Colon (tissue), 2 donors: ENCODE results near the gene AKR1B15.
"Not testable (repeated sequence)": the region's sequence is repeated elsewhere in the genome, so short reads cannot be mapped to it uniquely, and the experiment has no call there.

ENCODE experiments used
- FAIRE-seq: peaks from 2 replicates; lab custom pipeline; 2012; peaks lifted over from hg19 to GRCh38; lab: Jason Lieb, UNC
- donor health status: control.
- donor health status: control.

AKR1B15 gene

DNA sequence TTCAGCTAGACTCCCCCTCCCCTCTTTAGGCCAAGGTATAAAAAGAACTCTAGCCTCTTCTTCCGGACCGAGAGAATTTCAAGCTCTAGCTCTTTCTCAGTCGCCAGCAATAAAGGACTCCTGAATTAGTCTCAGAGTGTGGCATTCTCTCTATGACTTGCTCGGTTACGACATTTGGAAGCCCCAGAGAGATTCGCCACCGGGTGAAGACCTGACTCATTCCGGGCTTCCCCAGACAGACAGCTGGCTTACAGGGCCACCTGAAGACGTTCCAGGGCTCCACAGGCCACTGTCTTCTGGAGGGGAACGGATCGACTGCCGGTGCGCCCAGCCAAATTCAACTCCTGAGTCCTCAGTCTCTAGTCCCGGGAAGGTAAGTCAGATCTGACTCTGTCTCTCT, at the start of gene AKR1B15:
Gene AKR1B15, plus strand, starts transcription at position 234 of the 400 bp plus-strand sequence. CDS start 15,510 bp downstream, outside the sequence.
- FAIRE-seq, result no peak

DNA sequence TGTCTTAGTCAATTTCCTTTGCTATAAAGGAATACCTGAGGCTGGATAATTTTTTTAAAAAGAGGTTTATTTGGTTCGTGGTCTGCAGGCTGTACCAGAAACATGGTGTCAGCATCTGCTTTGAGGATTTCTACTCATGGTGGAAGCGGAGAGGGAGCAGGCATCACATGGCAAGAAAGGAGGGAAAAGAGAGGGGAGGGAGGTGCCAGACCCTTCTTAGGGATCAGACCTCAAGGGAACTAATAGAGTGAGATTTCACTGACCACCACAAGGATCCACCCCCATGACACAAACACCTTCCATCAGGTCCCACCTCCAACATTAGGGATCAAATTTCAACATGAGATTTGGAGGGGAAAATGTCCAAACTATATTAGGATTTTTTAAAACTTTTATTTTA, 48.5 kb upstream of the AKR1B15 start:
- no peak for FAIRE-seq

DNA sequence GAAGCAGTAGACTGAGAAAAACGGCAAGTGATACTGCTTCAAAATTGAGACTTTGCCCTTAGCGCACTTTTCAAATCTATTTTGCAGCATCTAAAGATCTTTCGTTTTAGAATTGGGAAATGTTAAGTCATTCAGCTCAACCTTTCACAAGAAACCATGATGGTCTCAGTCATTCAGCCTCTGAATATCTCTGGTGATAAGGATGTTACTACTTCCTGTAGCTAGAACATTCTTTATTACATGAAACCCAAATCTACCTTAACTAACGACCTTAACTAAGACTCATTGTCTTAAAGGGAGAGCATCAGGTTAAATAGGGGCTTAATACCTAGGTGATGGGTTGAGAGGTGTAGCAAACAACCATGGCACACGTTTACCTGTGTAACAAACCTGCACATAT, 47.9 kb upstream of the AKR1B15 start:
- FAIRE-seq, result no peak

DNA sequence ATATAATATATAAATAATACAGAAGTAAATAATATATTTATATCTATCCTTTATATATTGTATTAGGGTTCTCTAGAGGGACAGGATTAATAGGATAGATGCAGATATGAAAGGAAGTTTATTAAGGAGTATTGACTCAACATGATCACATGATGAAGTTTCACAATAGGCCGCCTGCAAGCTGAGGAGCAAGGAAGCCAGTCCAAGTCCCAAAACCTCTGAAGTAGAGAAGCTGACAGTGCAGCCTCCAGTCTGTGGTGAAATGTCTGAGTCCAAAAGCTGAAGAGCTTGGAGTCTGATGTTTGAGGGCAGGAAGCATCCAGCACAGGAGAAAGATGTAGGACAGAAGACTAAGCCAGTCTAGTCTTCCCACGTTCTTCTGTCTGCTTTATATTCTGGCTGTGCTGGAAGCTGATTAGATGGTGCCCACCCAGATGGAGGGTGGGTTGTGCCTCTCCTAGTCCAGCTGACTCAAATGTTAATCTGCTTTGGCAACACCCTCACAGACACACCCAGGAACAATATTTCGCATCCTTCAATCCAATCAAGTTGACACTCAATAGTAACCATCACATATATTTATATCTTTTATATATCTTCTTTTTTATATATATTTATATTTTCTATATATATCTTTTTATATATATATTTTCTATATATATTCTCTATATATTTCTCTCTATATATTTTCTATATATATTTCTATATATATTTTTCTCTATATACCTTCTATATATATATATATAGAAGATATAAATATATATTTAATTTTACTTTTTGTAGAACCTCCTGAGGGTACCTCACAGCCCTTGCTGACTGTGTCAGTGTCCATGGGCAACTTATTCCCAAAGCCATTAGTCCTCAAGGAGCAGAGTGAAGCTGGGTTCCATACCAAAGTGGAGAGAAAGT, 46.2 kb upstream of the AKR1B15 start:
- FAIRE-seq, result no peak

DNA sequence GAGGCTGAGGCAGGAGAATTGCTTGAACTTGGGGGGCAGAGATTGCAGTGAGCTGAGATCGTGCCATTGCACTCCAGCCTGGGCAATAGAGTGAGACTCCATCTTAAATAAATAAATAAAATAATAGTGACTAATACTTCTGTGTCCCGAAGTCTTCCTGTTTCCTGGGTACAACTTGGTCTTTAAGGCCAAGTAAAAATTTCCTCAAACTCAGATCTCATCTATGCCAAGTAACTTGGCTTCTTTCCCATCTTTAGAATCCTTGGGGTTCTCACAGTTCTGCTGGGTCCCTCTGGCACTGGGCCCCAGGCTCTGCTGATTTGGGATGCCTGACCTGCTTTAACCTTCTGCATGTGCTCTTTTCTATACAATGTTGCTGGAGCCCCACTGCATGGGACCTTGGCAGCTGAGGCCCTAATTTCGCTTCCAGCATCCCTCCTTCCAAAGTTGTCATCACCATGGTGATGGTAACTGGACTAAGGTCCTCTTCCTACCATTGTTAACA, 44.2 kb upstream of the AKR1B15 start:
- FAIRE-seq, result no peak

DNA sequence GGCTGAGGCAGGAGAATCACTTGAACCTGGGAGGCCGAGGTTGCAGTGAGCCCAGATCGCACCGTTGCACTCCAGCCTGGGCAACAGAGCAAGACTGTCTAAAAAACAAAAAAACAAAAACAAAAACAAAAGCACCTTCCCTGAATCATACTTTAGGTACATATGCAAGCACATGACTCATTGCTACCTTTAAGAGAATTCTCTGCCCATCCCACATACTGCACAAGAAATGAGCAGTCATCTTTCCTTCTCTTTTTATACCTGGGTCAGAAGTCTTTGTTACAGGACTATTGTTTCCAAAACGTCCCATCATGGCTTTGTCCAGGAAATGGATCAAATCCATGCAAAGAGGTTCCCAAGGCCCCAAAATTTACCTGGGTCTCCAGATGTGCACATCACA, 43.1 kb upstream of the AKR1B15 start:
- FAIRE-seq, result no peak

DNA sequence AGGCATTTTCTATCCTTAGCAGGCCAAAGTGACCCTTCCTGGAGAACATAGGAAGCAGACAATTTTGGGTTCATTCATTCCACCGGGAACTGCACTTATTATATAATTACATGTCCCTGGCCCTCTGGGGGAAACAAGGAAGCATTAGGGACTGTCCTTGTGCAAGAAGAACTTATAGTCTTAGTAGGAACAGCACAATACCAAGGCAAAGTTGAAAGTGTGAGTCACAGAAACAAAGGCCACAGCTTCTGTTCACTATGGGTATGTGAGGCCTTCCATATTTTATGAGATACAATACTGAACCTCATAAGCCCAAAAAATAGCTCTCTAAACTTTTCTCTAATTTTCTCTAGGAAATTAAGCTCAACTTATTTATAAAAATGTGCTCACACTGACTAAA, 39.9 kb upstream of the AKR1B15 start:
- FAIRE-seq, result no peak

DNA sequence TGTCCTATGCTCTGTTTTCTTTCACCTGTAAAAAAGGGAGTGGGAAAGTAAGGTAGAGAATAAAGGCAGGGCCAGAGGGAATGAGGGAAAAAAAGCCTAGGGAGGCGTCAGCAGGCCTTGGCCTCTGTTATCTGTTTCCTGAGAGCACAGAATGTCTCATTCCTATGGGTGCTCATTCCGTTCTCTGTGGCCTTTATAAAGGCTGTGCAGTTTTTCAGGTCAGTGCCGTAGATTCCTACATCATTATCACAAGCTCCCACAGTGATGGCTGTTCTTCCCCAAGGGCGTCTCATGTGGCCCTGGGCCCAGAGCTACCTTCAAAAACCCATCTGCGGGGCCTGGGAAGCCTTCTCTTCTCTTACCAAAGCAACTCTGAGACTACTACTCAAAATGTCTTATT, 38.3 kb upstream of the AKR1B15 start:
- FAIRE-seq, result no peak

DNA sequence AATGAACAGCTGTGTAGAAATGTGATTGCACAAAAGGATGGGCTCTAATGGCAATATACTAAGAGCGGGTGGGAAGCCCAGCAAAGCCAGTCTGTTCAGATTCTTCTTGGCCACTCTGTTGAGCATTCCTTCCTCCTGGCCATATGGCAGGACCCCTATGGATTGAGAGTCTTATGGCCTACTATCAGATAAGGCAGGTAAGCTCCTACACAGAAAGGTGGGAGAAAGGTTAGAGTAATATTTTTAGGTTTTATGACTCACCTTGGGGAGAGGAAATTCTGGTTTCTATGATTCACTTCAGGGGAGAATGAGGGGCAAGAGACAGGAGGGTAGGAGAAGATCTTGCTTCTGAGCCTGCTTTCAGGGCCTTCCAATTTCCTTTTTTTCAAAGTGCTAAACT, 36.6 kb upstream of the AKR1B15 start:
- no peak for FAIRE-seq

DNA sequence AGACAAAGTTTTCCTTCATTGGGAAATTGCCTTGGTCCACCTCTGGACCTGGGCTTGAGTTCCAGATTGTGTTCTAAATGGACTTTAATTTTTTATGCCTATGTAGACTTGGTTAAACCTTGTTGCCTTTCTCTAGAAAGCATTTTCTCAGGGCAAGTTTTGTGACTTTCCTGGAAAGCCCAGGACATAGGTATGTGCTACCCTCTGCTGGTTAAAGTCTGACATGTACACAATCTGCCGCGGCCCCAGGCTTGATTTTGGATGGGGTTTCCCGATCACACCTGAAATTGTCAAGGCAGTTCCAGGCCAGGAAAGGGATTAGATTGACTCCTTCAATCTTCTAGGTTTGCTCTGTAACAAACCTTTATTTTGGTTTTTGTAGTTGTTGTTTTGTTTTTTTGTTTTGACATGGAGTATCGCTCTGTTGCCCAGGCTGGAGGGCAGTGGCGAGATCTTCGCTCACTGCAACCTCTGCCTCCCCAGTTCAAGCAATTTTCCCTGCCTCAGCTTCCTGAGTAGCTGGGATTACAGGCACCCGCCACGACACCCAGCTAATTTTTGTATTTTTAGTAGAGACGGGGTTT, 35.6 kb upstream of the AKR1B15 start:
- FAIRE-seq, result no peak

DNA sequence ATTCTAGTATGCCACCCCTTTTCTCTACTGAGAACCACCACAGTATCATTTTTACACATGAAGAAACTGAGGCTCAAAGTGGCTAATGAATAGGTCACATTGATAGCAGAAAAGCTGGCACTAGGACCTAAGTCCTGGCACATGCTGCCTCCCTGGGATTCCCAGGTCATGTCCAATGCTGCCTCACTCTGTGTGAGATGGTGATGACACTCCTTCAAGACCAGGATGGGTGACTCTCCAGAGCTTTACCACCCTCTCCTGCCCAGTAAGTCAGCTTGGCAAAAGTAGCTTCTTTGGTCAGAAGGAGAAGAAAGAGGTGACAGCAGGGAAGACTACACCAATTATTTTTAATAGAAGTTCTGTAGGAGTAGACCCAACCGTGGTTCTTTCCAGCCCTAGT, 34.8 kb upstream of the AKR1B15 start:
- no peak for FAIRE-seq

DNA sequence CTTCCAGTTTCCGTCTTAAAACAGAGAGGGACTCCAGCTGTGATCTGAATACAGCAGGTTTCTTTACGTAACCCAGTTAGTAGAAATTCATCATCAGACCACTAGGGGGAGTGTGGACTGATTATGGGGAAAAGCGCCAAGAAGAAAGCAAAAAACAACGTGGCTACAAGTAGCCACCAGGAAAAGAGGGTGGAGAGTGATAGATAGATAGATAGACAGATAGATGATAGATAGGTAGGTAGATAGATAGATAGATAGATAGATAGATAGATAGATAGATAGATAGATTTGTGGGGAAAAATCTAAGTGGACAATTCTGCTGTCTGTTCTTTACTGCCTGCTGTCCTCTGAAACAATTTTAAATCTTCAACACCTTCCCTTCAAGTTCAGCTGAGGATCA, 34.2 kb upstream of the AKR1B15 start:
- FAIRE-seq, result no peak

DNA sequence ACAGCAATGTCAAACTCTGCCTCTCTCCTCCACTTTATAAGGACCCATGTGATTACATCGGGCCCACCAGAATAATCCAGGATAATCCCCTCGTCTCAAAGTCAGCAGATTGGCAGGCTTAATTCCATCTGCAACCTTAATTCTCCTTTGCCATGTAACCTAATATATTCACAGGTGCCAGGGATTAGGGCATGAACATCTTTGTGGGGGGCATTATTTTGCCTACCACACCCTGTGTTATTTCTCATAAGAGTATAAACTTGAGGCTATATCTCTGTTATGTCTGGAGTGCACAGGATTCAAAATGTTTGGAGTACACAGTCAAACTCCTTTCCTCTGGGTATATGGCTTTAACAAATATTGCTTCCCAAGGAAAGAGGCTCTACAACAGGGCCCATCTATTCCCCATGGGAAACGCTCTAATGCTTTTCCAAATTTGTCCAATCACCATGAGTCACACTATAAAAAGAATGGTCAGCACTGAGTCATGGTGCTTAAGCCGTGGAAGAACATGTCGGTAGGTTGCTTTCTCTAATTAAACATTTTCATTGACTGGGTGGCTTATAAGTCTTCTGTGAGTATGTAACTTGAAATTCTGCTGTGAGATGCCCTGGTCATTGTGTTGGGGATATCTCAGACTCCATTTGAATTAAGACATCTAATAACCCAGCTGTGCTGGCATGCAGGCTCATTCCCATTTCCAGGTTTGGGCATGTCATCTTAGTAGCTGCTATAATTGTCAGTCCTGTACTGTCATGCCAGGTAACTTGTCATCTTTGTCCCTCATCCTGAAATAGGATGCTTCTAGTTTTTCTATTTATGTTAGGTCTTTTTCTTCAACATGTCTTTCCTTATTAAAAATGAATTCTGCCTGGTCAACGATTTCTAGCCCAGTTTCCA, 33.1 kb upstream of the AKR1B15 start:
- no peak for FAIRE-seq

DNA sequence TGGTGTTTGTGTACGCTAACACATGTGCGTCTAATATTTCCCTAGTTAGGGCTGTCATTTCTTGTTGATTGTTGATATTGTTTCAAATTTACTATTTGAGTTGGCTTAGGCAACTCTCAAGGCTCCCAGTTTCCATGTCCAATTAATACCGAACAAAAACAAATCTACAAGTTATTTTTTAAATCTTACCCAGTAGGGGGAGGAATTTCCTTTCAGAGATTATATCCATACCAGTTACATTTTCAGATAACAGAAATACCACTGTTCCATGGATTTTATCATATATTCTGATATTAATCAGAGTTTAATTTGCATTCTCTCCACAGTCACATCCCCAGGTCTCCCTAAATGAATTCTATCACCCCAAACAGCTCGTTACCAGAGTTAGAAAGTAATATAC, 28.8 kb upstream of the AKR1B15 start:
- no peak for FAIRE-seq

DNA sequence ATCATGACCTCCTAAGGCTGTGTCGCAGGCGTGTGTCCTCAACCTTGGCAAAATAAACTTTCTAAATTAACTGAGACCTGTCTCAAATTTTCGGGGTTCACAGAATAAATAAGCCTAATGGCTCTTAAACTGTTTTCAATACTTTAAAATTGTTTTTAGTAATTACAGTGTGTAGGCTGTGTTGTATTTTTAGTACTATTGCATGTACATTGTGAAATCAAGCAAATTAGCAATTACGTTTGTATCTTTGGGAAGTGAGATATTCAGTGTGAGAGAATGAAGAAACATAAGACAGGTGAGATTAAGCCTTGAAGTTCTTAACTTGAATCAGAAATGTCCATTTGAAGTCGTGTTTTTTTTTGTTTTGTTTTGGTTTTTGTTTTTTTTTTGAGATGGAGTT, 26.3 kb upstream of the AKR1B15 start:
- no peak for FAIRE-seq

DNA sequence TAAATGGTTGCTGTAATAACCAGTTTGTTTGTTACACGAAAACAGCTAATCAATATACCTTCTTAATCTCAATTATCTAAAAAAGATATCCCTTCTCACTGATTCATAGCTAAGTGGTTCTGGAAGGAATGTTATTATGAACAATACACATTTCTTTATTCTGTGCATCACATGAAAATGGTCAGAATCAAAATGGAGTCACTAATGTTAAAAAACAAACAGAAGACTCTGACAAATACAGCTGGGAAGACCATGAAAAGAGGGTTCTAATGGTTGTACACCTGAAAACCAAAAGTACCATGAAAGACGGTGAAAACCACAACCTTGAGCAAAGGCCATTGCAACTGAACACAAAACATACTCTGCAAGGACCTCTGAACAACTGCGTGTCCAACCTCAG, 23.5 kb upstream of the AKR1B15 start:
- FAIRE-seq, result not testable (repeated sequence)

DNA sequence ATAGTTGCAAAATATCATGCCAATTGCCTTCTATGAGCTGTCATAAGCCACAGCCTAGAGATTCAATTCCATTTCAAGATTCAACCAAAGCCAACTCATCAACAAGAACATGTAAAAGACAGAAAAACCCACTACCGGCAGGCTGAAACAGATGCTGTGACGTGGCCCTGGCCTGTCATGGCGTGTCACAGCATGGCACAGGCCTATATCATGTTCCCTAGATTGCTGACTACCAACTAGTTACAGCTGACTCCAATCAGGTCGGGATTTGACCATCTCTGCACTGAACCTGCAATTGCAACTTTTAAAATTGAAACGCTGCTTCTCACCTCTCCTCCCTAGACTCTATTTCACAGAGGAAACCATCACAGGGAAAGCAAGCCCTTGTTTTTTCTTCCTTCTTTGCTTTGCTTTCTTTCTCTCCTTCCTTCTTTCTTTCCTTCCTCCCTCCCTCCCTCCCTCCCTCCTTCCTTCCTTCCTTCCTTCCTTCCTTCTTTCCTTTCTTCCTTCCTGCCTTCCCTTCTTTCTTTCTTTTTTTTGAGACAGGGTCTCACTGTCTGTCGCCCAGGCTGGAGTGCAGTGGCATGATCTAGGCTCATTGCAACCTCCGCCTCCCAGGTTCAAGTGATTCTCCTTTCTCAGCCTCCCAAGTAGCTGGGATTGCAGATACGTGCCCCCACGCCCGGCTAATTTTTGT, 22.2 kb upstream of the AKR1B15 start:
- FAIRE-seq, result not testable (repeated sequence)

DNA sequence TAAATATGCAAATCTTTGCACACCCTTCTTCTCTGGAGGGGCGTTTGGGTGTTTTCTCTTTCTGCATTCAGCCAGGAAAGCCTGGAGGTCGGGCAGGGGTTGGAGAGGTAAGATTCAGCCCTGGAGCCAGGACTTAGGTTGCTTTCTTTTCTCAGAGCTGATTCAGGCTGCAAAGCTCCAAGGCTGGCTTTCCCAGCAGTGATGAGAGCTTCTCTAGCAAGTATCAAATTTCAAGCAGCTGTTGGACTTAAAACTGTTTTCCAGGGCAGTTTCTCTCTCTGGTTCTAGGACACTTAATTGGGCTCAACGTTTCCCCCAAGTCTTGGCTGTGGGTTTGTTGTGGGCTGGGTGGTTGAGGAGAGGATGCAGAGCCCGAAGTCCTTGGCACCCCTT, 20.9 kb upstream of the AKR1B15 start:
- FAIRE-seq, result no peak

DNA sequence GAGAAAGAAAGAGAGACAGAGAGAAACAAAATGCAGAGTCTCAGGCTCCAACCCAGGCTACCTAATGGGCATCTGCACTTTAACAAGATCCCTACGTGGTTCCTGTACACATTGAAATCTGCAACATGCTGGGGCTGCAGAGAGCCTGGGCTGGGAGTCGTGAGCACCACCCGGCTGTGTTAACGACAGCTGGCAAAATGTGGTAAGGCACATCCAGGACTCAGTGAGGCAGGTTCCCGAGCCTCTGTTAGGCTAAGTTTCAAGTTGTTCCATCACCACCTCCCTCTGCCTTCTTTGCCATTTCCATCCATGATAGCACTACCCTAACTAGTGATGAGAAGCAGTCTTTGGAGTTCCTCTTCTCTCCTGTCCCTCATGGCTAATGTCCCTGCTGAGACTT, 20.2 kb upstream of the AKR1B15 start:
- FAIRE-seq, result no peak

DNA sequence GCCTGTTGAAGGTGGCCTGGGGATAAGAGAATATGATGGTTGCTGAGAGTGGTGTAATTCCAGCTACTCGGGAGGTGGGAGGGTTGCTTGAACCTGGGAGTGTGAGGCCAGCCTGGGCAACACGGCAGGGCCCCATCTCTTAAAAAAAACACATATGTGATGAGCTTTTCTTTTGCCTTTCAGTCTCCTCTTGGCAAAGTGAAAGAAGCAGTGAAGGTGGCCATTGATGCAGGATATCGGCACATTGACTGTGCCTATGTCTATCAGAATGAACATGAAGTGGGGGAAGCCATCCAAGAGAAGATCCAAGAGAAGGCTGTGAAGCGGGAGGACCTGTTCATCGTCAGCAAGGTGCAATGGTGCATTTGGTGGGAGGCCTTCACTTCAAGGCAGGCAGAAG, 18.4 kb upstream of the AKR1B15 start:
- FAIRE-seq, result no peak

DNA sequence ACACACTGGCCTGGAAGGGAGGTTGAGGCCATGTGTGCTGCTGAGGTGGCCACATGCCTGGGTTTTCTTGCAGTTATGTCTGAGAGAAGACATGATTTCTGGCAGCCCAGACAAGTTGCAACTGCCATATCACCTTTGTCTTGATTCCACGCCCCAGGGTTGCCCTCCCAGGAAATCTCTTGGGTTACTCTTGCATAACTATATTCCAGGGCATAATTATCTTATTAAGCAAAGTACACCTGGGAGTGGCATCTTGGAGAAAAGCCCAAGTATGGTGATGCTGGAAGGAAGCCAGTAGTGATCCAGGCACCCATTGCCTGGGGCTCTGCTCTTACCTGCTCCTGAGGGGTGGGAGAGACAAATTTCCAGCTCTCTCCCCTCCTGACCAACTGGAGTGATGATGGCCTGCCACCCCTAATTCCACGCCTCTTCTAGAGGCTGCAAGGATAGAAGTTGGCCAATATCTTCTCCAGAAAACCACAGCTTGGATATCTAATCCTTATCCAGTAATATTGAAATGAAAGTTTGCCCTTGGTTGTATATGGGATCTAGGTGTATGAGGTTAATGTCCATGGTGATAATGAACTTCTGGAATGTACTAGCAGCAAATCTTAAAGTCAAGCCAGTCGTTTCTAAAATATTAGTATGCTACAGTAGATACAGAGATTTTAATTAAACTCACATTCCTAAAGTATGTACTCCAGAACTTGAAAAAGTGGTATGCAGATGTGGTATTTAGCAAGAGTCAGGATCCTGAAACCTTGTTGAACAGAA, 16.5 kb upstream of the AKR1B15 start:
- FAIRE-seq, result no peak

DNA sequence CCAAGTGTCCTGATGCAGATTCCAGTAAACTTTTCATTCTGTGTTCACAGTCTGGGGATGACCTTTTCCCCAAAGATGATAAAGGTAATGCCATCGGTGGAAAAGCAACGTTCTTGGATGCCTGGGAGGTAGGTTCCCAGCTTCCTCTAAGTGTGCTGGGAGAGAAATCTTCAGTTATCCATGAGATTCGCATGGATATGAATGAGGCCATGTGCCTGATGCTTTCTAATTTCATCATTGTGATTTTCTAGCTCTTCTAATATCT, 16.0 kb upstream of the AKR1B15 start:
- FAIRE-seq, result no peak
